Measurements from ENCODE around the gene TP53BP1. TPM values are rescaled to one million over a fixed set of nuclear protein-coding genes. Genes with fewer than 3 reads are reported as not detected.

TP53BP1 gene
- total and polyA plus RNA-seq, 8 donors: 3.3 to 85.7 (median 14.5) TPM

DNA sequence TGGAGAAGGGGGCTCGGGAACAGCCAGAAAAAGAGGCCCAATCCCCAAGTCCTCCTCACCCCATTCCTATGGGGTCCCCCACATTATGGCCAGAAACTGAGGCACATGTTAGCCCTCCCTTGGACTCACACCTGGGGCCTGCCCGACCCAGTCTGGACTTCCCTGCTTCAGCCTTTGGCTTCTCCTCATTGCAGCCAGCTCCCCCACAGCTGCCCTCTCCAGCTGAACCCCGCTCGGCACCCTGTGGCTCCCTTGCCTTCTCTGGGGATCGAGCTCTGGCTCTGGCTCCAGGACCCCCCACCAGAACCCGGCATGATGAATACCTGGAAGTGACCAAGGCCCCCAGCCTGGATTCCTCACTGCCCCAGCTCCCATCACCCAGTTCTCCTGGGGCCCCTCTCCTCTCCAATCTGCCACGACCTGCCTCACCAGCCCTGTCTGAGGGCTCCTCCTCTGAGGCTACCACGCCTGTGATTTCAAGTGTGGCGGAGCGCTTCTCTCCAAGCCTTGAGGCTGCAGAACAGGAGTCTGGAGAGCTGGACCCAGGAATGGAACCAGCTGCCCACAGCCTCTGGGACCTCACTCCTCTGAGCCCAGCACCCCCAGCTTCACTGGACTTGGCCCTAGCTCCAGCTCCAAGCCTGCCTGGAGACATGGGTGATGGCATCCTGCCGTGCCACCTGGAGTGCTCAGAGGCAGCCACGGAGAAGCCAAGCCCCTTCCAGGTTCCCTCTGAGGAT is 35.0 kb upstream of the TP53BP1 start:
- DNase-seq: no peak
- Histone ChIP-seq H3K27me3 (no peaks in the 10 kb centered on the region), H3K9me3 (no peaks in the 10 kb centered on the region), H3K4me1 (no peaks in the 10 kb centered on the region), H3K4me3 (no peak overlapping the region), H3K36me3 (peaks cover 3 to 43% (median 20%) of the 10 kb centered on the region in 4 donors), H3K27ac (no peak overlapping the region)
- 78 to 85% (median 83%) methylated on average over 12 of the region's 12 CpGs for WGBS, 5 donors
- no peak for TF ChIP-seq EP300 (IDR thresholded peaks at IDR 0.05)
- no peak for TF ChIP-seq POLR2A (IDR thresholded peaks at IDR 0.05)
- no peak for TF ChIP-seq POLR2AphosphoS5 (IDR thresholded peaks at IDR 0.05)
- TF ChIP-seq, protein P1, sequence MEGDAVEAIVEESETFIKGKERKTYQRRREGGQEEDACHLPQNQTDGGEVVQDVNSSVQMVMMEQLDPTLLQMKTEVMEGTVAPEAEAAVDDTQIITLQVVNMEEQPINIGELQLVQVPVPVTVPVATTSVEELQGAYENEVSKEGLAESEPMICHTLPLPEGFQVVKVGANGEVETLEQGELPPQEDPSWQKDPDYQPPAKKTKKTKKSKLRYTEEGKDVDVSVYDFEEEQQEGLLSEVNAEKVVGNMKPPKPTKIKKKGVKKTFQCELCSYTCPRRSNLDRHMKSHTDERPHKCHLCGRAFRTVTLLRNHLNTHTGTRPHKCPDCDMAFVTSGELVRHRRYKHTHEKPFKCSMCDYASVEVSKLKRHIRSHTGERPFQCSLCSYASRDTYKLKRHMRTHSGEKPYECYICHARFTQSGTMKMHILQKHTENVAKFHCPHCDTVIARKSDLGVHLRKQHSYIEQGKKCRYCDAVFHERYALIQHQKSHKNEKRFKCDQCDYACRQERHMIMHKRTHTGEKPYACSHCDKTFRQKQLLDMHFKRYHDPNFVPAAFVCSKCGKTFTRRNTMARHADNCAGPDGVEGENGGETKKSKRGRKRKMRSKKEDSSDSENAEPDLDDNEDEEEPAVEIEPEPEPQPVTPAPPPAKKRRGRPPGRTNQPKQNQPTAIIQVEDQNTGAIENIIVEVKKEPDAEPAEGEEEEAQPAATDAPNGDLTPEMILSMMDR (IDR thresholded peaks at IDR 0.05): no peak
- intact Hi-C loops (cut with DNase I; ENCODE audit: low total_unique reads): no loop called here

DNA sequence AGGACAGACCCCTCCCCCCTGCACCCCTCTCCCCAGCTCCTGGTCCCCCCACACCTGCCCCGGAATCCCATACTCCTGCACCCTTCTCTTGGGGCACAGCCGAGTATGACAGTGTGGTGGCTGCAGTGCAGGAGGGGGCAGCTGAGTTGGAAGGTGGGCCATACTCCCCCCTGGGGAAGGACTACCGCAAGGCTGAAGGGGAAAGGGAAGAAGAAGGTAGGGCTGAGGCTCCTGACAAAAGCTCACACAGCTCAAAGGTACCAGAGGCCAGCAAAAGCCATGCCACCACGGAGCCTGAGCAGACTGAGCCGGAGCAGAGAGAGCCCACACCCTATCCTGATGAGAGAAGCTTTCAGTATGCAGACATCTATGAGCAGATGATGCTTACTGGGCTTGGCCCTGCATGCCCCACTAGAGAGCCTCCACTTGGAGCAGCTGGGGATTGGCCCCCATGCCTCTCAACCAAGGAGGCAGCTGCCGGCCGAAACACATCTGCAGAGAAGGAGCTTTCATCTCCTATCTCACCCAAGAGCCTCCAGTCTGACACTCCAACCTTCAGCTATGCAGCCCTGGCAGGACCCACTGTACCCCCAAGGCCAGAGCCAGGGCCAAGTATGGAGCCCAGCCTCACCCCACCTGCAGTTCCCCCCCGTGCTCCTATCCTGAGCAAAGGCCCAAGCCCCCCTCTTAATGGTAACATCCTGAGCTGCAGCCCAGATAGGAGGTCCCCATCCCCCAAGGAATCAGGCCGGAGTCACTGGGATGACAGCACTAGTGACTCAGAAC is 34.3 kb upstream of the TP53BP1 start:
- Histone ChIP-seq H3K36me3 (peaks cover 3 to 51% (median 26%) of the 10 kb centered on the region in 4 donors), H3K9me3 (no peaks in the 10 kb centered on the region), H3K27me3 (no peaks in the 10 kb centered on the region), H3K27ac (no peak overlapping the region), H3K4me3 (no peak overlapping the region), H3K4me1 (no peaks in the 10 kb centered on the region)
- TF ChIP-seq POLR2AphosphoS5 (IDR thresholded peaks at IDR 0.05) (no peak), POLR2A (IDR thresholded peaks at IDR 0.05) (no peak), EP300 (IDR thresholded peaks at IDR 0.05) (no peak)
- TF ChIP-seq, protein P1 (IDR thresholded peaks at IDR 0.05): no peak
- WGBS, 5 donors: 79 to 96% (median 82%) methylated on average over 6 to 9 of the region's 9 CpGs
- intact Hi-C loops (cut with DNase I; ENCODE audit: low total_unique reads): no loop called here
- no peak for DNase-seq

DNA sequence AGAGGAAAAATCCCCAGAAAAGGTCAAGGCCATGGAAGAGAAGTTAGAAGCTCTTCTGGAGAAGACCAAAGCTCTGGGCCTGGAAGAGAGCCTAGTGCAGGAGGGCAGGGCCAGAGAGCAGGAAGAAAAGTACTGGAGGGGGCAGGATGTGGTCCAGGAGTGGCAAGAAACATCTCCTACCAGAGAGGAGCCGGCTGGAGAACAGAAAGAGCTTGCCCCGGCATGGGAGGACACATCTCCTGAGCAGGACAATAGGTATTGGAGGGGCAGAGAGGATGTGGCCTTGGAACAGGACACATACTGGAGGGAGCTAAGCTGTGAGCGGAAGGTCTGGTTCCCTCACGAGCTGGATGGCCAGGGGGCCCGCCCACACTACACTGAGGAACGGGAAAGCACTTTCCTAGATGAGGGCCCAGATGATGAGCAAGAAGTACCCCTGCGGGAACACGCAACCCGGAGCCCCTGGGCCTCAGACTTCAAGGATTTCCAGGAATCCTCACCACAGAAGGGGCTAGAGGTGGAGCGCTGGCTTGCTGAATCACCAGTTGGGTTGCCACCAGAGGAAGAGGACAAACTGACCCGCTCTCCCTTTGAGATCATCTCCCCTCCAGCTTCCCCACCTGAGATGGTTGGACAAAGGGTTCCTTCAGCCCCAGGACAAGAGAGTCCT is 33.4 kb upstream of the TP53BP1 start:
- 82 to 90% (median 84%) methylated on average over 11 of the region's 11 CpGs for WGBS, 5 donors
- intact Hi-C loops (cut with DNase I; ENCODE audit: low total_unique reads): no loop called here
- H3K36me3 ChIP-seq: peaks cover 5 to 59% (median 34%) of the 10 kb centered on the region in 4 donors

DNA sequence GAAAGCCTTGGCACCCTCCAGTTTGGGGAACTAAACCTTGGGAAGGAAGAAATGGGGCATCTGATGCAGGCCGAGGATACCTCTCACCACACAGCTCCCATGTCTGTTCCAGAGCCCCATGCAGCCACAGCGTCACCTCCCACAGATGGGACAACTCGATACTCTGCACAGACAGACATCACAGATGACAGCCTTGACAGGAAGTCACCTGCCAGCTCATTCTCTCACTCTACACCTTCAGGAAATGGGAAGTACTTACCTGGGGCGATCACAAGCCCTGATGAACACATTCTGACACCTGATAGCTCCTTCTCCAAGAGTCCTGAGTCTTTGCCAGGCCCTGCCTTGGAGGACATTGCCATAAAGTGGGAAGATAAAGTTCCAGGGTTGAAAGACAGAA is 32.2 kb upstream of the TP53BP1 start:
- Histone ChIP-seq H3K27me3 (no peaks in the 10 kb centered on the region), H3K36me3 (peaks cover 7 to 69% (median 41%) of the 10 kb centered on the region in 4 donors), H3K4me3 (no peak overlapping the region), H3K9me3 (no peaks in the 10 kb centered on the region), H3K4me1 (no peaks in the 10 kb centered on the region), H3K27ac (no peak overlapping the region)
- 74 to 90% (median 89%) methylated on average over 3 to 4 of the region's 4 CpGs for WGBS, 5 donors
- no peak for DNase-seq
- intact Hi-C loops (cut with DNase I; ENCODE audit: low total_unique reads): no loop called here
- no peak for TF ChIP-seq POLR2AphosphoS5 (IDR thresholded peaks at IDR 0.05)
- TF ChIP-seq, protein P1 (IDR thresholded peaks at IDR 0.05): no peak
- TF ChIP-seq EP300 (IDR thresholded peaks at IDR 0.05): no peak
- no peak for TF ChIP-seq POLR2A (IDR thresholded peaks at IDR 0.05)

More for the DNA sequence above, 33.4 kb upstream of the TP53BP1 start:
- TF ChIP-seq POLR2A (IDR thresholded peaks at IDR 0.05): no peak
- no peak for TF ChIP-seq POLR2AphosphoS5 (IDR thresholded peaks at IDR 0.05)
- no peak for TF ChIP-seq EP300 (IDR thresholded peaks at IDR 0.05)
- TF ChIP-seq, protein P1 (IDR thresholded peaks at IDR 0.05): no peak
- H3K9me3 ChIP-seq: no peaks in the 10 kb centered on the region
- H3K27me3 ChIP-seq: no peaks in the 10 kb centered on the region
- H3K4me1 ChIP-seq: no peaks in the 10 kb centered on the region
- no peak overlapping the region for H3K4me3 ChIP-seq
- H3K27ac ChIP-seq: no peak overlapping the region
- DNase-seq: no peak

Data from stomach (tissue), 9 donors.